GM10266 (cell line): ENCODE measurements around the gene EPHA8.

ENCODE experiments used
- DNase-seq: peaks from one replicate; pipeline ENCODE4 v3.0.0; 2012; ENCODE audit errors: extremely low spot score
- CTCF ChIP-seq: IDR thresholded peaks from 2 replicates; pipeline ENCODE4 v1.5.1; 2012; ENCODE audit warnings: mild to moderate bottlenecking, low read depth; ENCODE audit not compliant: control insufficient read depth, insufficient read depth; ENCODE audit errors: missing control alignments

EPHA8 gene

DNA sequence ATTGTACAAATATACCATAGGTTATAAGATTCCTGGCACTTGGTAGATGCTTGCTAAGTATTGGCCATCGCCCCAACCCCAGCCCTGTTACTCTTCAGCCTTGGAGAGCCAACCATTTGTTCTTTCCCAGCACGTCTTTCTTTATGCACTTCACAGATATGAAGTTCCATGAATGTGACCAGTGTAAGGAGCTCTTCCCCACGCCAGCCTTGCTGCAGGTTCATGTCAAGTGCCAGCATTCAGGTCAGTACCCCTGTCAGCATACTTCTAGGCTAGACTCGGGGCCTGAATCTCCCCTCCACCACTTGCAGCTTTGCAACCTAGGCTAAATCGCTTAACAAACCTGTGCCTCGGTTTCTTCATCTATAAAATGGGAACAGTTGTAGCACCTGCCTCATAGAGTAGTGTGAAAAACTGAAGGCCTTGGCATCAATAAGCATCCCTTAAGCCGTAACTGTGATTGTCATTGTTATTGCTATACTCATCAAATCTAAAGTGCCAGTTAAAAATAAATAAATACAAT is 41.0 kb upstream of the EPHA8 start:
- TF ChIP-seq CTCF: no peak
- DNase-seq: no peak

- TF ChIP-seq CTCF: no peak
- no peak for DNase-seq
These were observed 38.8 kb upstream of the EPHA8 start for GRCh38 chr1:22524481-22524880.

DNA sequence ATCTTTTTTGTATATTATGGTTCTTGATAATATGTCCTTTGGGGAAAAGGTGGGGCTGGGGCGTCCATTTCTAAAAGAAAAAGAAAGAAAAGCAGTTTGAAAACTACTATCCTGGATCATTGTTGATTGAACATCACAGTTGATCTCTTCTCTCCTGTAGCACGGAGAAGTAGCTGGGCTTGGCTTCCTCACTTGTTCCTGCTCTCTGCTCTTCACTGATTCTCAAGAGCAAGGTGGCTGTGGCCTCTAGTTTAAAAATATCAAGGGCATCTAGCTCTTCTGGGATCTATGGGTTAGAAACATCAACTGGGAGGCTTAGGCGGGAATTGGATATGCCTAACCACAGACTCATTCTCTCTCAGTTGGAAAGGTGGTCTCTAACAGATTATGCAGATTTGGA is 38.1 kb upstream of the EPHA8 start:
- no peak for TF ChIP-seq CTCF
- no peak for DNase-seq

DNA sequence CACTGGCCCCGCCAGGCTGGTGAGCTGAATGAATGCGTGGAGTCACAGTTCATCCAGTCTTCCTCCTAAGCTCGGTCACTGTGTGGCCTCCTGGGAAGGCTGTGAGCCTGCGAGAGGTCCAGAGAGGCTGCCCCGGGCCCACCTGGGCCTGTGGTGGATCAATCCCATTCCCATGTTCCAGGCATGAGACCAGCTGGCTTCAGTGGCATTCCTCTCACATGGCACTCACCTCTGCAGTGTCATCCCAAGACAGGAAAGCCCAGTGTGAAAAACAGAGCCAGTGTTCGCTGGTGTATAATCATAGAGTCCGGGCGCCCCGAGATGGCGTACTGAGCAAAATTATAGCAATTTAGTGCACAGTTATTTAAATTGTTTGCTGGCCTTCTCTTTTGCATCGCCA is 37.6 kb upstream of the EPHA8 start:
- TF ChIP-seq CTCF: no peak
- DNase-seq: no peak

DNA sequence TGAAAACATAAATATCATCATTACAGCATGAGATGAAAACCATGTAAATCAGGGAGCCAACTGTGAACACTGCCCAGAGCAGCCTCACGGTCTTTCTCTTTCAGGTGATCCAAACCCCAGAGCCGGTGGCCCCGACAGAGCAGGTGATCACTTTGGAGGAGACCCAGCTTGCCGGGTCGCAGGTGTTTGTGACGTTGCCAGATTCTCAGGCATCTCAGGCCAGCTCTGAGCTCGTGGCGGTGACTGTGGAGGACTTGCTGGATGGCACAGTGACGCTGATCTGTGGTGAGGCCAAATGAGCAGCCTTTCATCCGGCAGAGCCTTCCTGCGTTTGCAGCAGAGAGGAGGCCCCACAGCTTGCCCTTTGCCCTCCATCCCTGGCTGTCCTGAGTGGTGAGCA is 37.2 kb upstream of the EPHA8 start:
- no peak for TF ChIP-seq CTCF
- no peak for DNase-seq

GRCh38 chr1:22526677-22527076 is 36.6 kb upstream of the EPHA8 start:
- no peak for TF ChIP-seq CTCF
- DNase-seq: no peak

GRCh38 chr1:22527122-22527521 is 36.2 kb upstream of the EPHA8 start:
- no peak for TF ChIP-seq CTCF
- DNase-seq: no peak
